ENCODE measurements around the gene OR56B1.

The OR56B1 gene

GRCh38 chr11:5738431-5738830 lies 2.2 kb downstream of the OR56B1 start:
- Histone ChIP-seq H3K4me3 (ENCODE audit: low read length) (no peak overlapping the region), H3K4me1 (ENCODE audit: control insufficient read depth, insufficient read depth, low read length) (no peaks in the 10 kb centered on the region), H3K36me3 (ENCODE audit: control insufficient read depth, insufficient read depth, low read length) (no peaks in the 10 kb centered on the region), H3K9ac (ENCODE audit: low read length) (no peak overlapping the region), H3K27ac (ENCODE audit: low read depth, low read length) (no peak overlapping the region), H3K27me3 (ENCODE audit: control insufficient read depth, insufficient read depth, low read length) (no peaks in the 10 kb centered on the region)

- H3K4me3 ChIP-seq (ENCODE audit: low read length): no peak overlapping the region
Measured at GRCh38 chr11:5746614-5747013, 10.4 kb downstream of the OR56B1 start.

GRCh38 chr11:5749836-5750235 lies 13.6 kb downstream of the OR56B1 start:
- Histone ChIP-seq H3K27ac (ENCODE audit: low read depth, low read length) (no peak overlapping the region), H3K36me3 (ENCODE audit: control insufficient read depth, insufficient read depth, low read length) (no peaks in the 10 kb centered on the region), H3K4me1 (ENCODE audit: control insufficient read depth, insufficient read depth, low read length) (no peaks in the 10 kb centered on the region), H3K4me3 (ENCODE audit: low read length) (no peak overlapping the region), H3K9ac (ENCODE audit: low read length) (no peak overlapping the region), H3K27me3 (ENCODE audit: control insufficient read depth, insufficient read depth, low read length) (no peaks in the 10 kb centered on the region)

More at GRCh38 chr11:5746614-5747013, 10.4 kb downstream of the OR56B1 start:
- H3K27me3 ChIP-seq (ENCODE audit: control insufficient read depth, insufficient read depth, low read length): no peaks in the 10 kb centered on the region
- no peaks in the 10 kb centered on the region for H3K4me1 ChIP-seq (ENCODE audit: control insufficient read depth, insufficient read depth, low read length)
- no peak overlapping the region for H3K27ac ChIP-seq (ENCODE audit: low read depth, low read length)
- no peaks in the 10 kb centered on the region for H3K36me3 ChIP-seq (ENCODE audit: control insufficient read depth, insufficient read depth, low read length)
- H3K9ac ChIP-seq (ENCODE audit: low read length): no peak overlapping the region

GRCh38 chr11:5753943-5754342 lies 17.7 kb downstream of the OR56B1 start, which contains the start of gene OR52N4:
Gene OR52N4 (plus strand): TSS chr11:5754243. CDS start chr11:5754741, 498 bp downstream.
- Histone ChIP-seq H3K36me3 (ENCODE audit: control insufficient read depth, insufficient read depth, low read length) (no peaks in the 10 kb centered on the region), H3K9ac (ENCODE audit: low read length) (no peak within 1 kb of the TSS), H3K27ac (ENCODE audit: low read depth, low read length) (no peak within 1 kb of the TSS), H3K4me1 (ENCODE audit: control insufficient read depth, insufficient read depth, low read length) (no peaks in the 10 kb centered on the region), H3K4me3 (ENCODE audit: low read length) (no peak within 1 kb of the TSS), H3K27me3 (ENCODE audit: control insufficient read depth, insufficient read depth, low read length) (no peaks in the 10 kb centered on the region)

- Histone ChIP-seq H3K4me3 (ENCODE audit: low read length) (no peak overlapping the region), H3K36me3 (ENCODE audit: control insufficient read depth, insufficient read depth, low read length) (no peaks in the 10 kb centered on the region), H3K4me1 (ENCODE audit: control insufficient read depth, insufficient read depth, low read length) (no peaks in the 10 kb centered on the region), H3K27me3 (ENCODE audit: control insufficient read depth, insufficient read depth, low read length) (no peaks in the 10 kb centered on the region), H3K27ac (ENCODE audit: low read depth, low read length) (no peak overlapping the region), H3K9ac (ENCODE audit: low read length) (no peak overlapping the region)
Measured at GRCh38 chr11:5767056-5767455, 30.8 kb downstream of the OR56B1 start.

GRCh38 chr11:5783255-5783654 lies 47.0 kb downstream of the OR56B1 start, which contains the start of gene OR52N5:
Gene OR52N5 (minus strand): TSS chr11:5783355. CDS start chr11:5778634, 4,721 bp downstream.
- Histone ChIP-seq H3K36me3 (ENCODE audit: control insufficient read depth, insufficient read depth, low read length) (no peaks in the 10 kb centered on the region), H3K4me3 (ENCODE audit: low read length) (no peak within 1 kb of the TSS), H3K27ac (ENCODE audit: low read depth, low read length) (no peak within 1 kb of the TSS), H3K9ac (ENCODE audit: low read length) (no peak within 1 kb of the TSS), H3K4me1 (ENCODE audit: control insufficient read depth, insufficient read depth, low read length) (no peaks in the 10 kb centered on the region), H3K27me3 (ENCODE audit: control insufficient read depth, insufficient read depth, low read length) (no peaks in the 10 kb centered on the region)

All from rectal smooth muscle tissue (tissue), 1 donor.